HG02610 (cell line): ENCODE measurements around the gene FAM3C.
"Not testable (repeated sequence)": the region's sequence is repeated elsewhere in the genome, so short reads cannot be mapped to it uniquely, and the experiment has no call there.

ENCODE experiments used
- ATAC-seq: cut with Tn5 transposase; IDR thresholded peaks from one replicate; pipeline ENCODE4 v1.9.1; 2021; ENCODE audit warnings: mild to moderate bottlenecking, moderate library complexity; ENCODE audit not compliant: unreplicated experiment

Gene FAM3C

DNA sequence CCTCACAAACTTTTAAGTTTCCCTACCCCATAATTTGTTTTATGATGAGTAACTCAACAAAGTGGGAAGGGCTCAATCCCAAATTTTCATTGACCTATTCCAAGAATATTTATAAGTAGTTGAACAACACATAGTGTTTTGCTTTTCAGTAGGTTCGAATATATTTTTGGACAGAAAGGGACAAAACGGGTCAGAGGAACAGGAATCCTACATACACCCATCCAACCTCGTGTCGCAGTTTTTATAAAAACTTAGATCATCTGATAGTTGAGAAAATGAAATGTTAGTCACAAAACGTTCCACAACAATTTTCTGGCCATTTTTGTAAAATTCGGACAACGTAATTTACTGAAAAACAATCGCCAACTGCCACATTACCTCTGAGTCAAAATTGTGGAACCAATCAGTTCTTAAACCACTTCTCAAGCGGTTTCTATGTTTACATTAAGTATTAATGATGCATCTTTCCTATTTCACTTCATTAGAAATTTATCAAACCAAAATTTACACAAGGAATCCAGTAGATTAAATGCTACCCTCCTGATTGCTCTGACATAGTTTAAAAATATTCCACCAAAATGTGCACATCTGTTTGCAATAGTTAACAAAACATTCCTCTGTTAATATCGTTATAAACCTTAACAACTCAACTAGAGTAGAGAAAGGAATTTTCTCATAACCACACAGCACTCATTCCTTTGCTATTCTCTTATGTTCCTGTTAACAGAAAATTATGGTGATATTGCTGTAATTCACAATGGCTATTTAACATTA lies 61.0 kb downstream of the FAM3C start:
- no peak for ATAC-seq

DNA sequence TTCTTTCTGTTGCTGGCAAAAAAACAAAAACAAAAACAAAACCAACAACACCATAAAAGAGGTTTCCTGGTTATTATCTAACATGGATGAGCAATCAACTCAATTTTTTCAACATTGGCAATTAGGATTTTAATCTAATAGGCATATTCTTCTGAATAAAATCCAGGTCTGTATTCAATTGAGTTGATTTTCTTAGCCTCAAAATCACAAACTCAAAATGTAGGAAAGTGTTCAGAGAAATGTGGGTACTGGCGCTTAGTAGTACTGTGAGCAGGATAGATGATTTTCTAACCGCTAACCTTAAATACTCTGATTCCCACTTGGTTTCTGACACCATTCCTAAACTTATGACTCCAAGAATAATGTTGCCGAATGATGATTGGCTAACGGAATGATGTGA lies 61.7 kb downstream of the FAM3C start:
- ATAC-seq, result no peak

DNA sequence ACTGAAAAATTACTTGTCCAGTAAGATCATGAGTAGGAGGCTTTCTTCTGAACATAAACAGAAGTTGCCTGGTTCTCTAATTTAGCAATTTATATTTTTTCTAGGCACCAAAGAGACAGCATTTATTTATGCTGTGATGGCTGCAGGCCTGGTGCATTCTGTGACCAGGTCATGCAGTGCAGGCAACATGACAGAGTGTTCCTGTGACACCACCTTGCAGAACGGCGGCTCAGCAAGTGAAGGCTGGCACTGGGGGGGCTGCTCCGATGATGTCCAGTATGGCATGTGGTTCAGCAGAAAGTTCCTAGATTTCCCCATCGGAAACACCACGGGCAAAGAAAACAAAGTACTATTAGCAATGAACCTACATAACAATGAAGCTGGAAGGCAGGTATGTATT lies 64.5 kb downstream of the FAM3C start:
- ATAC-seq, result no peak

- no peak for ATAC-seq
Observed at GRCh38 chr7:121331048-121331447, 65.1 kb downstream of the FAM3C start.

DNA sequence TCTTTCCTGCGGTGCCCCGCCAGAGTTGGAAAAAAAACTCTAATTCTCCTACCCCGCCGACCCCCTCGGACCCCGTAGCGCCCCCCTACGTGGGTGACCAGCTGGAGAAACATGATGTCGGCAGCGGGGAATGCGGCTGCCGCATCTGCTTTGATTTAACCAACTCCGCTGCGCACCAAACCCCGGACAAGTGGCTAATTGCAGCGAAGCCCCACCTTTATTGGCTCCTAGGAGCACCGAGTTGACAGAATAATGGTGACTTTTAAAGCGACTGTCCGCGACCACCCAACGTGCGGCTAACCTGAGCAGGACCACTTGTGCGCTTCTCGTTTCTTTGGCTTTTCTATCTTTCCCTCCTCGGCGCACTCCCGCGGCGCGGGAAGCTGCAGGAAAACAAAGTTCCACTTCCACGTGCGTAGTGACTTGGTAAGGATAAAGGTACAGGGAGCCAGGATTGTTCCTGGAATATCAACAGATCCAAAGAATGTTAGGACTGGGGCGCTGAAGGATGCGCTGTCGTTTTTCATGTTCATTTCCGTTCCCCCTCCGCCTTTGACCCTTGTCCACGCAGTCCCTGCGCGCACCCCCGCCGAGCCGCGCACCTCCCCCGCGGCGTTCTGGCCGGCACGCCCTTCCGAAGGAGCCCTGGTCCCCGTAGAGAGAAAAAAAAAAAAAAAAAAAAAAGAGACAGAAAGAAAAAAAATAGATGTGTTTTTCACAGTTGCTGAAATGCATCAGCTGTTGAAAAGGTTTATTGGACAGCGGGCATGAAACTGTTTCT lies 65.9 kb downstream of the FAM3C start:
- ATAC-seq, result peak; percentile 29

DNA sequence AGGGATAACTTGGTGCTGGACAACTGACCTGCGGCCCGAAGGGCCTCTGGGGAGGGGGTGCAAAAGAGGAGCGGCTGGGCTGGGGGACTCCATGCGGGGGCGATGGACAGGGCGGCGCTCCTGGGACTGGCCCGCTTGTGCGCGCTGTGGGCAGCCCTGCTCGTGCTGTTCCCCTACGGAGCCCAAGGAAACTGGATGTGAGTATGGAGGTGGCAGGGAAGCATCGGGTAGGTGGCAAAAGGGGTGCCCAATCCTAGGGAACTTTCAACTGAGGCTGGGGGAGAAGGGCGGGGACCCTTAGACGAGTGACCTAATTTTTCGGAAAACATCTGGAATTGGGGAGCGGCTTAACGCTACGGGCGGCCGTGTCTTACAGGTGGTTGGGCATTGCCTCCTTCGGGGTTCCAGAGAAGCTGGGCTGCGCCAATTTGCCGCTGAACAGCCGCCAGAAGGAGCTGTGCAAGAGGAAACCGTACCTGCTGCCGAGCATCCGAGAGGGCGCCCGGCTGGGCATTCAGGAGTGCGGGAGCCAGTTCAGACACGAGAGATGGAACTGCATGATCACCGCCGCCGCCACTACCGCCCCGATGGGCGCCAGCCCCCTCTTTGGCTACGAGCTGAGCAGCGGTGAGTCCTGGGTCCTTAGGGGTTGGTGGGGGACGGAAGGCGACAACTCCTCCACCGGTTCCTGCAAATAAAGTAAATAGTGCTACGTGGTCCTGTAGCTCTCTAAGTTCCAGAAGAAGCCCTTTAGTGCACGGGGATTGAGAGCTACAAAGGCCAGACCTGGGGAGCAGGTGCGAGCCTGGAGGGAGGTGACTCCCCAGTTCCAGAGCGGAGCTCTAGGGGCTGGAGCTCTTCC lies 66.7 kb downstream of the FAM3C start:
- peak; percentile 65 for ATAC-seq

DNA sequence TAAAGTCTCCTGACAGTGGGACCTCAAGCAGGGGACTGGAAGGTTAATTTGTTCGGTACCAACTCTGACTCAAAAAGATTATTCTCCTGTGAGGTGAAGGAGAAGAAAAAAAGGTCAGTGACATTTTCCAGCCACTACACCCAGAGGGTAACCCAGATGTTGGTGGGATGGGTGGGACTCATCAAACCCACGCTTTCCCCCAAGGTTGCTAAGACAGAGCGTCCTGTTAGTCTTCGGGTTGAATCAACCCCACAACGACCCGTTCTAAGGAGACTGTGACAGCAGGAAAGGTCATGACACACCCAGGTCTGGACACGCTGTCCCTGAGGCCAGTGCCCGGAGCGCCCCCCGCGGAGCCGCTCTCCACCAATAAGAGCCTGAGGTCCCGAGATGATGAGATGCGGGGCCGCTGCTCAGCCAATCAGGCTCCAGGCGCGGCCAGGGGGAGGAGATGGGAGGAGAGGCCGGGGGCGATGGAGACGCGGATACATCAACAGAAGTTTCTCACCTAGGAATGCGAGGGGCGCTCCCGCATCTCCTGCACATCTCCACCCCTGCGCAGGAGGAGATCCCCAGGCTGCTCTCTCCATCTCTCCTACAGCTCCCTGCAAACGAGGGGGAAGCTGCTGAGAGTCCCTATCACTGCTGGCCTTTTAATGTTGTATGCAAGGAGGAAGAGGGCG lies 67.5 kb downstream of the FAM3C start, which contains the start of gene WNT16:
WNT16 (plus strand) TSS at position 493 of the 683 bp plus-strand sequence. CDS start 293 bp downstream, outside the sequence.
- peak; percentile 42 for ATAC-seq

DNA sequence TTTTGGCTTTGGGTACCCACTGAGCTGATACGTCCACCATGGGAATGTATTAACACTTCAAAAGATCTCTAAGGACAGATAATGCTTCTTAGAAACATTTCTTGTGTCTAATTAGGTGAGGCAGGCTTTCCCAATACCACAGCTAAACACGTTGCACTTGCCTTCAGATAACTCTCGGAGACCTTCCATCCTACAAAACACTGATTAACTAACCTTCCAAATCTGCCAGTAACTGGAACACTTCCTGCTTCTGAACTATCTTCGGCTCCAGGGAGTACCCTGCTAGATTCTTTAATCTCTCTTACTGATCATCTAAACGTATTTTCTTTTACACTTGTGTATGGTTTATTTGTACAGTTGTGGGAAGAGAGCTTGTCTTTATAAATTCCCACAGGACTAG lies 68.4 kb downstream of the FAM3C start:
- ATAC-seq, result no peak

GRCh38 chr7:121323515-121324302 lies 72.4 kb downstream of the FAM3C start:
- ATAC-seq, result no peak

DNA sequence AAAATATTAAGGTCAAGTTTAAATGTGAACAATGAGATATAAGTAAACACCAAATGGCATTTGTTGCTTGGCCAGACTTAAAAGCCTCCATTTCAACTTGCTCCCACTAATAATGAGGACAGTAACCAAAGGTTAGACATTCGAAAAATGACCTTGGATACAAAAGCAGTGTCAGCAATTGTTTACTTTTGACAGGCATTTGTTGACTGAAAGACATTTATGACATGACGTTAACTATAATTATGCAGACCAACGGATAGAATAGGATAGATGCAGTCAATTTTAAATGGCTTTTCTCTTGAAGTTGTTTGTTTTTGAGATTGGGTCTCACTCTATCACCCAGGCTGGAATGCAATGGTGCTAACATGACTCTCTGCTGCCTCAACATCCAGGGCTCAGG lies 73.6 kb downstream of the FAM3C start:
- no peak for ATAC-seq

DNA sequence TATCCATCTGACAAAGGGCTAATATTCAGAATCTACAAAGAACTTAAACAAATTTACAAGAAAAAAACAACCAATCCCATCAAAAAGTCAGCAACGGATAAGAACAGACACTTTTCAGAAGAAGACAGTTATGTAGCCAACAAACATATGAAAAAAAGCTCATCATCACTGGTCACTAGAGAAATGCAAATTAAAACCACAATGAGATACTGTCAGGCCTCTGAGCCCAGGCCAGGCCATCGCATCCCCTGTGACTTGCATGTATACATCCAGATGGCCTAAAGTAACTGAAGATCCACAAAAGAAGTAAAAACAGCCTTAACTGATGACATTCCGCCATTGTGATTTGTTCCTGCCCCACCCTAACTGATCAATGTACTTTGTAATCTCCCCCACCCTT lies 80.9 kb downstream of the FAM3C start:
- ATAC-seq, result not testable (repeated sequence)

DNA sequence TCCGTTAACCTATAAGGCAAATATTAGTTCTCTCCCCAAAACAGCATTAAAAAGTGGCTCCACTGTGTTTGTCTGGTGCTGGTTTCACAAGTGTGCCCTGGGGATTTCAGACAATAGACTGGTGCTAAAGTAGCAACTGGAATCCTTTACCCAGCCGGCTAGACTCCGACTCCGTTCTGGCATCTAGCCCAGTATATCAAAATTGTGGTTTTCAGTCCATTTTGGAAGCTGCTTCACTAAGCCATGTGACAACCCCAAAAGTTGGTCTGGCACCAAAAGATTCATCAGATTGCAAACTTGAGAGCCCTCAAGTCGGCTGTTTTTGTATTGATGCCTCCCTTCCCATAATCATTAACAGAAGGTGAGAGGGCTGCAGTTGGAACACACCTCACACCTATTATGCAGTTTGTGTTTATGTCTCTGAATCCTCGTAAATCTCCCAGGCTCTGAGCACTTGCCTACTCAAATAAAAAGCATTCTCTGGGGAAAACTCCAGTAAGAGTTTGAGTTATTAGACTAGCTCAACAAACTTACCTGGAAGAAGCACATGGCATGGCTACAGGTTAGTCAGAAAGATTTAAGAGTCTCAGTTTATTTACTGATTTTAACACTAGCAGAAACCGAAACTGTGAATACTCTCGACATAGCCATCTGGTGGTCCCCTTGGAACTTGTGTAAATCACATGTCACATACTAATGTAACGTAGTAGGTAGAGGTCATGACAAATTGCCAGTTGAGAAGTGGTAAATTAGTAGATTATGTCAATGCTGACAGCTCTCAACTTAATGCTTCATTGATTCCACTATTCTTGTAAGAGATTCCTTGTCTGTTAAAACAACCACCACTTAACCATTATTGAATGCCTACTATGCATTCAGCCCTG lies 82.1 kb downstream of the FAM3C start:
- ATAC-seq, result peak; percentile 95

DNA sequence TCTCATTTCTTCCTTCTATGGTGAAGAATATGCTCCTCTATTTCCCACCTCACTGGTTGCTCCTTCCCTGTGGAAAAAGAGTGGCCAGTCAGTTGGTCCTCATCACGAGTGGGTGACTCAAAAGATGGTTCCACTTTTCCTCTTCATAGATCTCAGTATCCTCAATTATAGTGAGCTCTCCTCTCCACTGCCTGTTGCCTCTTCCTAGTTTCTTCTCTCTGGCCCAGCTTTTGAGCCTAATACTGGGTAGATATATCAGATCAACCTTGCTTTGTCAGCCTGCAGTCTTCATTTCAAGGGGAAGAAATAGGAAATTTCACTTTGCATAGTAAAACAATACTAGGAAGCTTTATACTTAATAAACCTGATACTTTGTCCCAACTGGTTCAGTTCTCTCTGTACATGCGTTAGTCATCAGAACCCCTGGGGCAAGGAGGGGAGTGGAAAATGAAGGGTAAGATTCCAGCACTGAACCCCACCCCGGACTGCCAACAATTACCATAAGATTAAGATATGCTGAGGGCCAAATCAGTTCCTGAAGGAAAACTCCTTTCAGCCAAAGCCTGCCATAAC lies 82.8 kb downstream of the FAM3C start:
- ATAC-seq, result no peak

- ATAC-seq, result peak; percentile 37
Observed at GRCh38 chr7:121307021-121307574, 89.0 kb downstream of the FAM3C start.

GRCh38 chr7:121306565-121306964 lies 89.5 kb downstream of the FAM3C start:
- ATAC-seq, result no peak

DNA sequence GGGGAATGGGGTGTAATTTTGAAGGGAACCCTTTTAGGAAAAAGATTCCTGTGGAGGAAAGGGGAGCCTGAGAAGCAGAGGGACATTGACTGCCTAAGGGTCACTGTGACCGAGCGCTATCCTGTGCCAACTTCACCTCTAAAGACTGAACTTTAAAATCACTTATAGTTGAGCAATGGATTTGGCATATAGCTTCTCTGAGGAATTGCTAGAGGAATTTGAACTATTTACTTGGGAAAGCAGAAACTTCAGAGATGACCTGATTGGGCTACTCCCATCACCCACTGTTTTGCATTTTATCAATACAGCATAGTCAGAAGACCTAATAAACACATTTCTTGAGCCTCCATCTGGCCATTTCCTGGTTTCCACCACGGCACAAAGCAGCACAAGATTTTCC lies 91.0 kb downstream of the FAM3C start:
- ATAC-seq, result no peak

DNA sequence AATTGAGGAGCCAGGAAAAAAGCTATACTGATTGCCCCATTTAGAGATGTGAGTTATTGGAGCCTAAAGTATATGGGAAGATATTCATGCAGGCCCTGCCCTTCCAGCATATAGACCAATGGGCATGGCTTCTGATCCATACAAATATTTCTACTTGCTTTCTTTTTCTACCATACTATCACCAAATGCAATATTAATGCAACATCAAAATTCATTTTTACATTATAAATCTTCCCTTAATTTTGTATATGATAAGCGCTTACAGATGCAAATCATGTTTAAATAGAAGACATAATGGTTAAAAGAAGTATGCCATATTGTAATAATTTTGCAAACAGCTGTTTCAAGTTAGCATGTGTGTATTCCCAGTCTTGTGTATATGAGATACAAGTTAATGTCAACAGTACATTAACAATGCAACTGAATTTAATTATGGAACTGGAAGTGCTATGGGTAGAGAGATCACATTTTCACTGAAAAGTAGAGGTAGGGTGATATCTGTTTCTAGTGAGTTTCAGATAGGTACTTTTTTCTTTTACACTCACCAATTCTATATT lies 91.9 kb downstream of the FAM3C start:
- ATAC-seq, result no peak
